Measurements from ENCODE around the gene TEKT5. TPM values are rescaled to one million over a fixed set of nuclear protein-coding genes. Genes with fewer than 3 reads are reported as not detected.

Gene TEKT5
- total and polyA plus RNA-seq, 9 of the 15 experiments (the other 6 are each of a cell fraction or from before 2014, with no cell fraction given): 0.10 to 0.19 TPM; not detected in 7

DNA sequence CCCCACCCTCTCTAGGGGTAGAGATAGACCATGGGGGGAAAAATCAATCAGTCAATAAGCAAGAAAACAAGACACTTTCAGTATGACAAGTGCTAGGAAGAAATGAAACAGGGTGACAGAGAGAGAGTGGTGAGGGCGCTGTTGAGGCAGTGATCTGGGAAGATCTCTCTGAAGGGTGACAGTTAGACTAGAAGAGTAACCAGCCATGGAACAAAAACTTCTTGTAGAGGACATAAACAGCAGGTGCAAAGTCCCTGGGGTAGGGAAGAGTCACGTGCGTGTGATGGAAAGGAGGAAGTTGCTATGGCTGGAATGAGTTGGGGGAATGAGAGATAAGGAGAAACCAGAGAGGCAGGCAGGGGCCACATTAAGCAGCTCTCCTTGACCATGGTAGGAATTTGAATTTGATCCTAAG is 97.5 kb downstream of the TEKT5 start (continued):
- TF ChIP-seq, protein P1, sequence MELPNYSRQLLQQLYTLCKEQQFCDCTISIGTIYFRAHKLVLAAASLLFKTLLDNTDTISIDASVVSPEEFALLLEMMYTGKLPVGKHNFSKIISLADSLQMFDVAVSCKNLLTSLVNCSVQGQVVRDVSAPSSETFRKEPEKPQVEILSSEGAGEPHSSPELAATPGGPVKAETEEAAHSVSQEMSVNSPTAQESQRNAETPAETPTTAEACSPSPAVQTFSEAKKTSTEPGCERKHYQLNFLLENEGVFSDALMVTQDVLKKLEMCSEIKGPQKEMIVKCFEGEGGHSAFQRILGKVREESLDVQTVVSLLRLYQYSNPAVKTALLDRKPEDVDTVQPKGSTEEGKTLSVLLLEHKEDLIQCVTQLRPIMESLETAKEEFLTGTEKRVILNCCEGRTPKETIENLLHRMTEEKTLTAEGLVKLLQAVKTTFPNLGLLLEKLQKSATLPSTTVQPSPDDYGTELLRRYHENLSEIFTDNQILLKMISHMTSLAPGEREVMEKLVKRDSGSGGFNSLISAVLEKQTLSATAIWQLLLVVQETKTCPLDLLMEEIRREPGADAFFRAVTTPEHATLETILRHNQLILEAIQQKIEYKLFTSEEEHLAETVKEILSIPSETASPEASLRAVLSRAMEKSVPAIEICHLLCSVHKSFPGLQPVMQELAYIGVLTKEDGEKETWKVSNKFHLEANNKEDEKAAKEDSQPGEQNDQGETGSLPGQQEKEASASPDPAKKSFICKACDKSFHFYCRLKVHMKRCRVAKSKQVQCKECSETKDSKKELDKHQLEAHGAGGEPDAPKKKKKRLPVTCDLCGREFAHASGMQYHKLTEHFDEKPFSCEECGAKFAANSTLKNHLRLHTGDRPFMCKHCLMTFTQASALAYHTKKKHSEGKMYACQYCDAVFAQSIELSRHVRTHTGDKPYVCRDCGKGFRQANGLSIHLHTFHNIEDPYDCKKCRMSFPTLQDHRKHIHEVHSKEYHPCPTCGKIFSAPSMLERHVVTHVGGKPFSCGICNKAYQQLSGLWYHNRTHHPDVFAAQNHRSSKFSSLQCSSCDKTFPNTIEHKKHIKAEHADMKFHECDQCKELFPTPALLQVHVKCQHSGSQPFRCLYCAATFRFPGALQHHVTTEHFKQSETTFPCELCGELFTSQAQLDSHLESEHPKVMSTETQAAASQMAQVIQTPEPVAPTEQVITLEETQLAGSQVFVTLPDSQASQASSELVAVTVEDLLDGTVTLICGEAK (IDR thresholded peaks at IDR 0.05): no peak
- TF ChIP-seq, protein P1 (CRISPR knock-in tag; IDR thresholded peaks at IDR 0.05): no peak
- TF ChIP-seq RBM22 (IDR thresholded peaks at IDR 0.05; ENCODE audit: low read depth, low read length, poor library complexity, severe bottlenecking): no peak
- no peak for TF ChIP-seq ZNF316 (IDR thresholded peaks at IDR 0.05)
- TF ChIP-seq HLTF (IDR thresholded peaks at IDR 0.05): no peak
- TF ChIP-seq, protein P2, sequence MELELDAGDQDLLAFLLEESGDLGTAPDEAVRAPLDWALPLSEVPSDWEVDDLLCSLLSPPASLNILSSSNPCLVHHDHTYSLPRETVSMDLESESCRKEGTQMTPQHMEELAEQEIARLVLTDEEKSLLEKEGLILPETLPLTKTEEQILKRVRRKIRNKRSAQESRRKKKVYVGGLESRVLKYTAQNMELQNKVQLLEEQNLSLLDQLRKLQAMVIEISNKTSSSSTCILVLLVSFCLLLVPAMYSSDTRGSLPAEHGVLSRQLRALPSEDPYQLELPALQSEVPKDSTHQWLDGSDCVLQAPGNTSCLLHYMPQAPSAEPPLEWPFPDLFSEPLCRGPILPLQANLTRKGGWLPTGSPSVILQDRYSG (tag; conservative IDR thresholded peaks at IDR 0.05; ENCODE audit: low read depth): no peak
- peak; percentile 51 for TF ChIP-seq RBM25 (IDR thresholded peaks at IDR 0.05; ENCODE audit: low read depth, low read length, severe bottlenecking)
- TF ChIP-seq NCOA6 (IDR thresholded peaks at IDR 0.05): no peak
- TF ChIP-seq, protein P3, sequence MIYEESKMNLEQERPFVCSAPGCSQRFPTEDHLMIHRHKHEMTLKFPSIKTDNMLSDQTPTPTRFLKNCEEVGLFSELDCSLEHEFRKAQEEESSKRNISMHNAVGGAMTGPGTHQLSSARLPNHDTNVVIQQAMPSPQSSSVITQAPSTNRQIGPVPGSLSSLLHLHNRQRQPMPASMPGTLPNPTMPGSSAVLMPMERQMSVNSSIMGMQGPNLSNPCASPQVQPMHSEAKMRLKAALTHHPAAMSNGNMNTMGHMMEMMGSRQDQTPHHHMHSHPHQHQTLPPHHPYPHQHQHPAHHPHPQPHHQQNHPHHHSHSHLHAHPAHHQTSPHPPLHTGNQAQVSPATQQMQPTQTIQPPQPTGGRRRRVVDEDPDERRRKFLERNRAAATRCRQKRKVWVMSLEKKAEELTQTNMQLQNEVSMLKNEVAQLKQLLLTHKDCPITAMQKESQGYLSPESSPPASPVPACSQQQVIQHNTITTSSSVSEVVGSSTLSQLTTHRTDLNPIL (CRISPR knock-in tag; IDR thresholded peaks at IDR 0.05): no peak
